HepG2 (cell line): ENCODE data around the gene TMOD2. TPM values are rescaled to one million over a fixed set of nuclear protein-coding genes. Genes with fewer than 3 reads are reported as not detected.

Experiments used
- FOXP4 ChIP-seq: sonication (generic); formaldehyde crosslinking; IDR thresholded peaks from 2 replicates; pipeline ENCODE4 v1.4.0; 2020; ENCODE audit warnings: missing genetic modification reagents
- HMG20A ChIP-seq: IDR thresholded peaks from 2 replicates; pipeline ENCODE4 v1.6.1; 2016; ENCODE audit warnings: borderline replicate concordance
- HNRNPH1 ChIP-seq: fragments of 200-400 bp; formaldehyde crosslinking; optimal IDR thresholded peaks from 2 replicates; pipeline ENCODE3; 2017; ENCODE audit warnings: mild to moderate bottlenecking, low read depth, low read length
- IRF2 ChIP-seq: IDR thresholded peaks from 2 replicates; pipeline ENCODE4 v1.6.1; 2018; ENCODE audit warnings: missing genetic modification reagents, missing compliant biosample characterization
- MLLT10 ChIP-seq: sonication (generic); formaldehyde crosslinking; IDR thresholded peaks from 2 replicates; pipeline ENCODE4 v1.4.0; 2020; ENCODE audit warnings: missing genetic modification reagents
- NPAS2 ChIP-seq: sonication (generic); formaldehyde crosslinking; IDR thresholded peaks from 2 replicates; pipeline ENCODE4 v1.8.0; 2022; ENCODE audit warnings: mild to moderate bottlenecking, missing genetic modification reagents, borderline replicate concordance
- NR2C2 ChIP-seq: sonication (generic); formaldehyde crosslinking; IDR thresholded peaks from 2 replicates; pipeline ENCODE4 v1.4.0; 2020; ENCODE audit warnings: missing genetic modification reagents, mild to moderate bottlenecking, moderate library complexity, borderline replicate concordance
- POLR2AphosphoS5 ChIP-seq: IDR thresholded peaks from 2 replicates; pipeline ENCODE4 v1.6.1; 2012; ENCODE audit warnings: low read depth, low read length
- SIX1 ChIP-seq: sonication (generic); formaldehyde crosslinking; IDR thresholded peaks from 2 replicates; pipeline ENCODE4 v1.4.0; 2020; ENCODE audit warnings: missing genetic modification reagents, borderline replicate concordance
- TCF7 ChIP-seq: sonication (generic); IDR thresholded peaks from 2 replicates; pipeline ENCODE4 v1.6.1; 2016; ENCODE audit warnings: antibody characterized with exemption, low read depth
- TOE1 ChIP-seq: sonication (generic); formaldehyde crosslinking; IDR thresholded peaks from 2 replicates; pipeline ENCODE4 v1.4.0; 2020; ENCODE audit warnings: mild to moderate bottlenecking, missing genetic modification reagents
- ZFP41 ChIP-seq: sonication (generic); formaldehyde crosslinking; IDR thresholded peaks from 2 replicates; pipeline ENCODE4 v1.4.0; 2020; ENCODE audit warnings: mild to moderate bottlenecking, missing genetic modification reagents, borderline replicate concordance
- ZIK1 ChIP-seq: sonication (generic); formaldehyde crosslinking; IDR thresholded peaks from 2 replicates; pipeline ENCODE4 v1.5.0; 2020; ENCODE audit warnings: mild to moderate bottlenecking, low read depth, missing genetic modification reagents, borderline replicate concordance
- ZKSCAN1 ChIP-seq: fragments of 150-350 bp; IDR thresholded peaks from 2 replicates; pipeline ENCODE4 v1.6.1; 2014; ENCODE audit warnings: low read length
- ZNF10 ChIP-seq: sonication (generic); formaldehyde crosslinking; IDR thresholded peaks from 2 replicates; pipeline ENCODE4 v1.4.0; 2020; ENCODE audit warnings: mild to moderate bottlenecking, low read depth, missing genetic modification reagents, borderline replicate concordance
- ZNF251 ChIP-seq: sonication (generic); formaldehyde crosslinking; IDR thresholded peaks from 2 replicates; pipeline ENCODE4 v1.9.0; 2021; ENCODE audit warnings: mild to moderate bottlenecking, missing genetic modification reagents
- ZNF430 ChIP-seq: sonication (generic); formaldehyde crosslinking; IDR thresholded peaks from 2 replicates; pipeline ENCODE4 v1.9.0; 2021; ENCODE audit warnings: mild to moderate bottlenecking, missing genetic modification reagents
- ZNF709 ChIP-seq: sonication (generic); formaldehyde crosslinking; IDR thresholded peaks from 2 replicates; pipeline ENCODE4 v1.5.0; 2020; ENCODE audit warnings: mild to moderate bottlenecking, missing genetic modification reagents
- ZNF75D ChIP-seq: sonication (generic); formaldehyde crosslinking; IDR thresholded peaks from 2 replicates; pipeline ENCODE4 v1.8.1; 2023; ENCODE audit warnings: missing genetic modification reagents, mild to moderate bottlenecking, borderline replicate concordance
- ZNF770 ChIP-seq: sonication (generic); formaldehyde crosslinking; IDR thresholded peaks from 2 replicates; pipeline ENCODE4 v1.5.0; 2020; ENCODE audit warnings: mild to moderate bottlenecking, missing genetic modification reagents
- ZZZ3 ChIP-seq: sonication (generic); formaldehyde crosslinking; IDR thresholded peaks from 2 replicates; pipeline ENCODE4 v1.4.0; 2020; ENCODE audit warnings: missing genetic modification reagents, mild to moderate bottlenecking, borderline replicate concordance
- polyA plus RNA-seq, 8 experiments: library from polyadenylated mRNA; depleted of rRNA in 3 of 8; stranded (reverse) in 7 of 8; unstranded in 1 of 8; fragments of >200 nt; fragmentation: Illumina TruSeq in 4 of 8; extraction: Trizol in 4 of 8; gene quantifications; 2 replicates each; pipeline versions ENCODE4 v1.2.1 to v1.2.3, GENCODE V29; 2011 to 2016; ENCODE audit warnings: low read depth in 4 of 8, missing spikeins in 1 of 8, mixed read lengths in 1 of 8; ENCODE audit not compliant: insufficient read depth in 1 of 8
- total RNA-seq, 5 experiments: library from RNA; depleted of rRNA; stranded (reverse); fragments of >200 nt; fragmentation: Illumina TruSeq; extraction: Trizol; gene quantifications; 2 replicates each; pipeline ENCODE4 v1.2.3, GENCODE V29; 2016; ENCODE audit warnings: low read depth in 1 of 5
- TF ChIP-seq, protein P1 (sequence below): sonication (generic); formaldehyde crosslinking; IDR thresholded peaks from 2 replicates; pipeline ENCODE4 v1.4.0; 2020; ENCODE audit warnings: missing genetic modification reagents; ENCODE audit errors: not compliant biosample characterization
- TF ChIP-seq, protein P2 (sequence below): sonication (generic); formaldehyde crosslinking; IDR thresholded peaks from 2 replicates; pipeline ENCODE4 v1.5.0; 2020; ENCODE audit warnings: missing genetic modification reagents

Gene TMOD2
- total and polyA plus RNA-seq, 2 of the 13 experiments (the other 11 are each of a cell fraction or from before 2014, with no cell fraction given): 0.01 to 0.02 TPM

GRCh38 chr15:51829376-51830275 is 78.2 kb downstream of the TMOD2 start, which contains the start of gene TMOD3 (continued):
- TF ChIP-seq ZFP41 (CRISPR knock-in tag) (no peak), ZNF430 (CRISPR knock-in tag) (no peak), NPAS2 (CRISPR knock-in tag) (no peak), TOE1 (CRISPR knock-in tag) (no peak), IRF2 (peak; percentile 66; the same call in 1 of the 2 replicates), ZZZ3 (no peak), ZNF75D (CRISPR knock-in tag) (no peak), MLLT10 (no peak), HMG20A (no peak), FOXP4 (CRISPR knock-in tag) (no peak), ZNF709 (CRISPR knock-in tag) (peak; percentile 62; the same call in 1 of the 2 replicates), NR2C2 (CRISPR knock-in tag) (peak; percentile 31; the same call in 1 of the 2 replicates), ZKSCAN1 (no peak), ZNF770 (CRISPR knock-in tag) (0 out of 2 replicates have a peak, but pooled peaks have one; percentile 57), ZIK1 (CRISPR knock-in tag) (no peak), SIX1 (CRISPR knock-in tag) (no peak), POLR2AphosphoS5 (peak; percentile 93), HNRNPH1 (no peak), ZNF251 (no peak), ZNF10 (CRISPR knock-in tag) (no peak), TCF7 (no peak)
- TF ChIP-seq, protein P1, sequence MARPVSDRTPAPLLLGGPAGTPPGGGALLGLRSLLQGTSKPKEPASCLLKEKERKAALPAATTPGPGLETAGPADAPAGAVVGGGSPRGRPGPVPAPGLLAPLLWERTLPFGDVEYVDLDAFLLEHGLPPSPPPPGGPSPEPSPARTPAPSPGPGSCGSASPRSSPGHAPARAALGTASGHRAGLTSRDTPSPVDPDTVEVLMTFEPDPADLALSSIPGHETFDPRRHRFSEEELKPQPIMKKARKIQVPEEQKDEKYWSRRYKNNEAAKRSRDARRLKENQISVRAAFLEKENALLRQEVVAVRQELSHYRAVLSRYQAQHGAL (CRISPR knock-in tag): peak; percentile 48
- TF ChIP-seq, protein P2, sequence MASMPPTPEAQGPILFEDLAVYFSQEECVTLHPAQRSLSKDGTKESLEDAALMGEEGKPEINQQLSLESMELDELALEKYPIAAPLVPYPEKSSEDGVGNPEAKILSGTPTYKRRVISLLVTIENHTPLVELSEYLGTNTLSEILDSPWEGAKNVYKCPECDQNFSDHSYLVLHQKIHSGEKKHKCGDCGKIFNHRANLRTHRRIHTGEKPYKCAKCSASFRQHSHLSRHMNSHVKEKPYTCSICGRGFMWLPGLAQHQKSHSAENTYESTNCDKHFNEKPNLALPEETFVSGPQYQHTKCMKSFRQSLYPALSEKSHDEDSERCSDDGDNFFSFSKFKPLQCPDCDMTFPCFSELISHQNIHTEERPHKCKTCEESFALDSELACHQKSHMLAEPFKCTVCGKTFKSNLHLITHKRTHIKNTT (CRISPR knock-in tag): 0 out of 2 replicates have a peak, but pooled peaks have one; percentile 41
